AG04450 (cell line): ENCODE results near the gene CNTNAP2. TPM values are rescaled to one million over a fixed set of nuclear protein-coding genes. Genes with fewer than 3 reads are reported as not detected.
A peak's percentile ranks its signal among the peaks of the same experiment; 100 is the strongest.

Experiments used
- CTCF ChIA-PET: fragments of 300-600, 350-600 bp; formaldehyde crosslinking; extraction: SDS; loops from one replicate; lab custom pipeline; 2022; ENCODE audit warnings: antibody characterized with exemption, inconsistent platforms; lab: Charles Lee
- POLR2A ChIA-PET: fragments of 350-600 bp; formaldehyde crosslinking; extraction: SDS; loops from one replicate; lab custom pipeline; 2021; ENCODE audit warnings: antibody characterized with exemption, inconsistent platforms; lab: Yijun Ruan, JAX
- DNase-seq: peaks from one replicate; pipeline ENCODE4 v3.0.0-alpha.2; 2011; ENCODE audit warnings: low read depth, low spot score
- H3K27ac ChIP-seq: one replicate; pipeline ENCODE4 v1.5.1; 2012; ENCODE audit warnings: low read depth, low read length, control low read depth
- H3K27me3 ChIP-seq: one replicate; pipeline ENCODE4 v1.6.0; 2012; ENCODE audit warnings: low read length; ENCODE audit not compliant: control insufficient read depth, insufficient read depth
- H3K4me3 ChIP-seq: 2 replicates; pipeline ENCODE4 v1.5.1; 2011; ENCODE audit warnings: mild to moderate bottlenecking, low read depth, low read length, control low read depth
- H3K9me3 ChIP-seq: 2 replicates; pipeline ENCODE4 v1.5.1; 2012; ENCODE audit warnings: low read length; ENCODE audit not compliant: control insufficient read depth, insufficient read depth
- polyA plus RNA-seq: library from polyadenylated mRNA; depleted of rRNA; stranded (reverse); fragments of >200 nt; gene quantifications from 2 replicates; pipeline ENCODE4 v1.2.3, GENCODE V29; 2011
- TF ChIP-seq, protein P1 (sequence below): IDR thresholded peaks from 2 replicates; pipeline ENCODE4 v1.5.1; 2011; ENCODE audit warnings: low read depth, low read length, control low read depth, inconsistent platforms

The CNTNAP2 gene
- polyA plus RNA-seq, 1 experiment = not detected

DNA sequence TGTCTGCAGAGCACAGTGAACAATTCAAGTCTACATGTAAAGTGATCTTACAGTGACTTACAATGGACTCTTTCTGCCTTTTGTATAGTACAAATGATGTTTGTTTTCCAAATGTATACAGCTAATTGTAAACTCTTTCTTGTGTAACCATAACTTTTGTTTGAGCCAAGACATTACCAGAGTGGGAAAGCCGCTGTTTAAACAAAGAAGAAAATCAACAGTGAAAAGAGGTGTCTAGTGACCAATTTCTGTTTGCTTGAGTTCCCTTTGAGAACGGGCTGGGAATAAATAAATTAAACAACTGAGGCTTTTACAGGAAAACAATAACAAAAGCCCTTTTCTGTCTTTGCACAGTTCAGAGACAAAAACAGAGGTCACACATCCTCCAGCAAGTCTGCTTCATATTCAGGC is 1163.4 kb downstream of the CNTNAP2 start:
- no peak overlapping the region for H3K4me3 ChIP-seq
- CTCF ChIA-PET = no interaction called here
- no peaks in the 10 kb centered on the region for H3K27me3 ChIP-seq
- TF ChIP-seq, protein P1, sequence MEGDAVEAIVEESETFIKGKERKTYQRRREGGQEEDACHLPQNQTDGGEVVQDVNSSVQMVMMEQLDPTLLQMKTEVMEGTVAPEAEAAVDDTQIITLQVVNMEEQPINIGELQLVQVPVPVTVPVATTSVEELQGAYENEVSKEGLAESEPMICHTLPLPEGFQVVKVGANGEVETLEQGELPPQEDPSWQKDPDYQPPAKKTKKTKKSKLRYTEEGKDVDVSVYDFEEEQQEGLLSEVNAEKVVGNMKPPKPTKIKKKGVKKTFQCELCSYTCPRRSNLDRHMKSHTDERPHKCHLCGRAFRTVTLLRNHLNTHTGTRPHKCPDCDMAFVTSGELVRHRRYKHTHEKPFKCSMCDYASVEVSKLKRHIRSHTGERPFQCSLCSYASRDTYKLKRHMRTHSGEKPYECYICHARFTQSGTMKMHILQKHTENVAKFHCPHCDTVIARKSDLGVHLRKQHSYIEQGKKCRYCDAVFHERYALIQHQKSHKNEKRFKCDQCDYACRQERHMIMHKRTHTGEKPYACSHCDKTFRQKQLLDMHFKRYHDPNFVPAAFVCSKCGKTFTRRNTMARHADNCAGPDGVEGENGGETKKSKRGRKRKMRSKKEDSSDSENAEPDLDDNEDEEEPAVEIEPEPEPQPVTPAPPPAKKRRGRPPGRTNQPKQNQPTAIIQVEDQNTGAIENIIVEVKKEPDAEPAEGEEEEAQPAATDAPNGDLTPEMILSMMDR = no peak
- DNase-seq = no peak
- POLR2A ChIA-PET = no interaction called here
- H3K9me3 ChIP-seq = no peaks in the 10 kb centered on the region
- no peak overlapping the region for H3K27ac ChIP-seq

DNA sequence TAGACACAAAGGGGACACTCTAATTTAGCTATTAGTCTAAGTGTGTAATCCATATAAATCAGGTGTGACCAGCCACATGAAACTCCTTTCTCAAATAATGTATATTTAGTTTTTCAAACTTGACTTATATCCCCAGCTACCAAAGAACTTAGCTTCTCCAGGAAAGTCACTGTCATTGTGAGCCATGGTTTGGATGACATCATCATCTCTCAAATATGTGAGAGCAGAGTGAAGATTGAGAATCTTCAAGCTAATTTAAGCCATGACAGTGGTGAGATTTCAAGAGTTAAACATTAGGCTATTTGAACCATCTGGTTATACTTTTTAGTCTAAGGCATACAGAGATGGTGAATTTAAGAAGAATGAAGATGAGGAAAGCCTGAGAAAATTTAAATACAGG is 1165.6 kb downstream of the CNTNAP2 start:
- no peak overlapping the region for H3K4me3 ChIP-seq
- H3K27me3 ChIP-seq = no peaks in the 10 kb centered on the region
- H3K9me3 ChIP-seq = no peaks in the 10 kb centered on the region
- CTCF ChIA-PET = no interaction called here
- DNase-seq = no peak
- POLR2A ChIA-PET = no interaction called here
- no peak overlapping the region for H3K27ac ChIP-seq
- TF ChIP-seq, protein P1 = no peak

DNA sequence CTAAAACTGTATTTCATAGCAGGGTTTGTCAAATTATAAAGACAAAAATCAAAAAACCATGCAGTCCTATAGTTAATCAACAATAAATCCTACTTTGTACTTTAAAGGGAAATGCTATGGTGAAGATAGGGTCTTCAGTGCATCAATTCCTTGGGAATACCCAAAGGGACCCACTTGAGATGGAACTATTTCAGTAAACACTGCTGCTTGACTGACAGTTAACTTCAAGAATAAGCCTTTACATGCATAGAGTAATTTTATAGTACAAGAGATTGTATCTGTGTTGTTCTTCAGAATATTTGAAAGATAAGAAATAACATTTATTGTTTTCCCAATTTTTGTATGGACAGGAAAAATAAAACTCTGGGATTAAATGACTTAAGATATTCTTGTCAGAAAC is 1179.6 kb downstream of the CNTNAP2 start:
- no peak for DNase-seq
- POLR2A ChIA-PET = no interaction called here
- H3K27ac ChIP-seq = no peak overlapping the region
- H3K4me3 ChIP-seq = no peak overlapping the region
- H3K9me3 ChIP-seq = no peaks in the 10 kb centered on the region
- CTCF ChIA-PET = no interaction called here
- TF ChIP-seq, protein P1 = no peak
- H3K27me3 ChIP-seq = no peaks in the 10 kb centered on the region

DNA sequence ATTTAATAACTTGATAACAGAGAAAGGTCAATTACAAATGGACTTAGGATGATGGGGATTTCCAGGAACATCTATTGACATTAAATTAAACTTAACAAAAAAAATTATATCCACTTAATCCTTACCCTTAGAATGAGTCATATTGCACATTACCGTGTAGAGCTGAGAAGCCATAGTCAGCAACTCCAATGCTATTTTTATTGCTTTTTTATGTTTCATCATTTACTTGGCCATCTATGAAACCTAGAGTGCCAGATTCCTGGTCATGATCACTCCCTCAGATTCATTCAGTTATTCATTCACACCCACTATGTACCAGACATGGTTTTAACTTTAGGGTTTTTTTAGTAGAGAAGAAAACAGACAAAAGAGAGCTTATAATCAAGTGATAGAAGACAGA is 1180.4 kb downstream of the CNTNAP2 start:
- no peak overlapping the region for H3K4me3 ChIP-seq
- no peaks in the 10 kb centered on the region for H3K9me3 ChIP-seq
- CTCF ChIA-PET = no interaction called here
- H3K27ac ChIP-seq = no peak overlapping the region
- DNase-seq = no peak
- TF ChIP-seq, protein P1 = no peak
- POLR2A ChIA-PET = no interaction called here
- no peaks in the 10 kb centered on the region for H3K27me3 ChIP-seq

DNA sequence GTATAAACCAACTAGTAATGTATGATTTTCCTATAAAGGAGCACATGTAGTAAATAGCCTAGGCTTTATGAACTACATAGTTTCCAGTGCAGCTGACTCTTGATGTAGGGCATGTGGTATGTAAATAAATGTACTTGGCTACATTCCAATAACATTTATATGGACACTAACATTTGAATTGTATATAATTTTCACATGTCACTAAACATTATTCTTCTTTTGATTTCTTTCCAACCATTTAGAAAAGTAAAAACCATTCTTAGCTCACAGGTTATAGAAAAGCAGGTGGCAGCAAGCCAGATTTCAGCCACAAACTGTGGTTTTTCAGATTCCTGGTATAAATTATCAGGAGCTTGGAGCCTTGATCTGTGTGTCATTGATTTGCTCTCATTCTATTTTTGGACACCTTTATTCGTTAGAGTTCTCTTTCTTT is 1182.0 kb downstream of the CNTNAP2 start:
- ChIA-PET POLR2A (no interaction called here), CTCF (interaction anchor here (1.4 kb wide), 1 partner anchor 134 kb away, joined by 4 read pairs; no protein-coding TSS in a partner anchor)
- Histone ChIP-seq H3K9me3 (no peaks in the 10 kb centered on the region), H3K27me3 (no peaks in the 10 kb centered on the region), H3K4me3 (no peak overlapping the region), H3K27ac (no peak overlapping the region)
- DNase-seq = peak; percentile 10
- TF ChIP-seq, protein P1 = no peak
